PC-3 (cell line): ENCODE data around the gene TRPM8. TPM values are rescaled to one million over a fixed set of nuclear protein-coding genes. Genes with fewer than 3 reads are reported as not detected.

ENCODE experiments used
- ATAC-seq: fragments of 200-7000 bp; cut with Tn5 transposase; 2 replicates; pipeline ENCODE4 v1.9.1; 2020; ENCODE audit warnings: mild to moderate bottlenecking, moderate library complexity
- BruUV-seq: library from RNA; stranded (reverse); fragments of 400-500 nt; replicated peaks from 2 replicates; lab custom pipeline; 2021; lab: Mats Ljungman, UMichigan
- CTCF ChIA-PET: fragments of 300-600 bp; sonication (Branson Sonifier 250); formaldehyde crosslinking; loops from one replicate; lab custom pipeline; 2022; ENCODE audit warnings: antibody characterized with exemption; lab: Charles Lee
- POLR2A ChIA-PET: fragments of 300-600 bp; sonication (Branson Sonifier 250); formaldehyde crosslinking; loops from one replicate; lab custom pipeline; 2022; ENCODE audit warnings: antibody characterized with exemption; ENCODE audit not compliant: unreplicated experiment; lab: Charles Lee
- DNase-seq: peaks from one replicate; pipeline ENCODE4 v3.0.0-alpha.2; 2015
- H2AFZ ChIP-seq: fragments of 300-600 bp; sonication (generic); 2 replicates; pipeline ENCODE4 v1.6.0; 2016; ENCODE audit warnings: antibody characterized with exemption, low read length
- H3F3A ChIP-seq: fragments of 300-600 bp; sonication (generic); one replicate; pipeline ENCODE4 v1.6.0; 2017; ENCODE audit warnings: antibody characterized with exemption, low read length, control low read depth, mild to moderate bottlenecking; ENCODE audit not compliant: unreplicated experiment
- H3K27ac ChIP-seq: fragments of 300-600 bp; sonication (generic); 2 replicates; pipeline ENCODE4 v1.5.1; 2016; ENCODE audit warnings: mild to moderate bottlenecking, low read length
- H3K27me3 ChIP-seq: fragments of 300-600 bp; sonication (generic); 2 replicates; pipeline ENCODE4 v1.6.1; 2016; ENCODE audit warnings: low read length, mixed read lengths
- H3K36me3 ChIP-seq: fragments of 300-600 bp; sonication (generic); 2 replicates; pipeline ENCODE4 v1.6.1; 2016; ENCODE audit warnings: low read depth, mixed run types, low read length, mixed read lengths
- H3K4me1 ChIP-seq: fragments of 300-600 bp; sonication (generic); 2 replicates; pipeline ENCODE4 v1.5.1; 2016; ENCODE audit warnings: low read length; ENCODE audit not compliant: insufficient read depth
- H3K4me2 ChIP-seq: fragments of 300-600 bp; sonication (generic); 2 replicates; pipeline ENCODE4 v1.6.0; 2016; ENCODE audit warnings: low read length
- H3K4me3 ChIP-seq: fragments of 300-600 bp; sonication (generic); 2 replicates; pipeline ENCODE4 v1.5.1; 2016; ENCODE audit warnings: mild to moderate bottlenecking, low read length, mixed read lengths
- H3K79me2 ChIP-seq: fragments of 300-600 bp; sonication (generic); 2 replicates; pipeline ENCODE4 v1.6.1; 2017; ENCODE audit warnings: low read length, mixed read lengths
- H3K9ac ChIP-seq: fragments of 300-600 bp; sonication (generic); 2 replicates; pipeline ENCODE4 v1.6.0; 2016; ENCODE audit warnings: mild to moderate bottlenecking, low read length
- H3K9me2 ChIP-seq: fragments of 300-600 bp; sonication (generic); replicated peaks from 2 replicates; pipeline ENCODE4 v1.6.1; 2016; ENCODE audit warnings: mixed run types, low read length, mixed read lengths
- H3K9me3 ChIP-seq: fragments of 300-600 bp; sonication (generic); 2 replicates; pipeline ENCODE4 v1.6.1; 2016; ENCODE audit warnings: low read length, mixed read lengths
- H4K20me1 ChIP-seq: fragments of 300-600 bp; sonication (generic); 2 replicates; pipeline ENCODE4 v1.6.1; 2016; ENCODE audit warnings: low read length, mixed read lengths
- EZH2 ChIP-seq: fragments of 300-600 bp; sonication (generic); IDR thresholded peaks from one replicate; pipeline ENCODE4 v1.6.1; 2017; ENCODE audit warnings: antibody characterized with exemption, mild to moderate bottlenecking, low read length; ENCODE audit not compliant: unreplicated experiment
- EZH2phosphoT487 ChIP-seq: fragments of 300-600 bp; sonication (generic); IDR thresholded peaks from 2 replicates; pipeline ENCODE4 v1.6.1; 2018; ENCODE audit warnings: mild to moderate bottlenecking, antibody characterized with exemption, low read length, borderline replicate concordance
- intact Hi-C: fragments of 100-400 bp; cut with micrococcal nuclease; formaldehyde crosslinking; loops from 2 replicates; pipeline ENCODE4 v1.9.0; 2023
- total RNA-seq: library from RNA; depleted of rRNA; stranded (reverse); fragments of >200 nt; gene quantifications from 2 replicates; pipeline ENCODE4 v1.2.3, GENCODE V29; 2014
- TF ChIP-seq, protein P1 (sequence below): fragments of 300-600 bp; sonication (generic); conservative IDR thresholded peaks from 2 replicates; pipeline ENCODE4 v1.5.1; 2017; ENCODE audit warnings: antibody characterized with exemption, low read depth, mild to moderate bottlenecking, low read length

TRPM8 gene
- total RNA-seq, 1 experiment from 2014 or later: not detected

- Histone ChIP-seq H3K9me3 (no peaks in the 10 kb centered on the region), H3K79me2 (no peaks in the 10 kb centered on the region), H3K4me3 (no peak overlapping the region), H3K9me2 (no peaks in the 10 kb centered on the region), H2AFZ (no peak overlapping the region), H3F3A (no peaks in the 10 kb centered on the region), H3K9ac (no peak overlapping the region), H3K27ac (no peak overlapping the region), H4K20me1 (no peaks in the 10 kb centered on the region), H3K4me1 (no peaks in the 10 kb centered on the region), H3K36me3 (no peaks in the 10 kb centered on the region), H3K4me2 (no peak overlapping the region), H3K27me3 (no peaks in the 10 kb centered on the region)
- intact Hi-C loops: no loop called here
- ChIA-PET CTCF (no interaction called here), POLR2A (no interaction called here)
- no TSS peak for BruUV-seq
- ATAC-seq (no peak), DNase-seq (no peak)
- TF ChIP-seq EZH2phosphoT487 (no peak), EZH2 (no peak)
- TF ChIP-seq, protein P1, sequence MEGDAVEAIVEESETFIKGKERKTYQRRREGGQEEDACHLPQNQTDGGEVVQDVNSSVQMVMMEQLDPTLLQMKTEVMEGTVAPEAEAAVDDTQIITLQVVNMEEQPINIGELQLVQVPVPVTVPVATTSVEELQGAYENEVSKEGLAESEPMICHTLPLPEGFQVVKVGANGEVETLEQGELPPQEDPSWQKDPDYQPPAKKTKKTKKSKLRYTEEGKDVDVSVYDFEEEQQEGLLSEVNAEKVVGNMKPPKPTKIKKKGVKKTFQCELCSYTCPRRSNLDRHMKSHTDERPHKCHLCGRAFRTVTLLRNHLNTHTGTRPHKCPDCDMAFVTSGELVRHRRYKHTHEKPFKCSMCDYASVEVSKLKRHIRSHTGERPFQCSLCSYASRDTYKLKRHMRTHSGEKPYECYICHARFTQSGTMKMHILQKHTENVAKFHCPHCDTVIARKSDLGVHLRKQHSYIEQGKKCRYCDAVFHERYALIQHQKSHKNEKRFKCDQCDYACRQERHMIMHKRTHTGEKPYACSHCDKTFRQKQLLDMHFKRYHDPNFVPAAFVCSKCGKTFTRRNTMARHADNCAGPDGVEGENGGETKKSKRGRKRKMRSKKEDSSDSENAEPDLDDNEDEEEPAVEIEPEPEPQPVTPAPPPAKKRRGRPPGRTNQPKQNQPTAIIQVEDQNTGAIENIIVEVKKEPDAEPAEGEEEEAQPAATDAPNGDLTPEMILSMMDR: no peak
Measured at GRCh38 chr2:233990261-233990798, 73.2 kb downstream of the TRPM8 start.

DNA sequence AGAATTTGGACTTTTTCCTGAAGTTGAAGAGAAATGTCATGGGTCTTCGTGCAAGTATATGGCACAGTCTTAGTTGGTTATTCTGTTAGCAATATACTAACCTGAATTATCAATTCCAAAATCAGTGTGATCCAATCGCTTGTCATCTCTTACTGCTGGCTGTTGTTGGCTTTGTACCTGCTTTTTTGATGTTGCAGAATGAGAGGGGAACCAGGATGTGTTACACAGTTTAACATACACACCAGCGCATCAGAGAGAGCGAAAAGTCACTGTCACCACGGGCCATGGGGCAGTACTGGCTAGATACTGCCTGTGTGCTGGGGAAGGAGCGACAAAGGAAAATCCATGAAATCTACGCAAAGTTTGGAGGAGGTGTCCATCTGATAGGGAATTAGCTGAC is 74.0 kb downstream of the TRPM8 start:
- POLR2A ChIA-PET: no interaction called here
- intact Hi-C loops: no loop called here

More for the DNA sequence above, 74.0 kb downstream of the TRPM8 start:
- no peaks in the 10 kb centered on the region for H3K4me1 ChIP-seq
- no peaks in the 10 kb centered on the region for H4K20me1 ChIP-seq
- no peak overlapping the region for H3K27ac ChIP-seq
- no TSS peak for BruUV-seq
- H3K9me3 ChIP-seq: no peaks in the 10 kb centered on the region
- TF ChIP-seq EZH2 (no peak), EZH2phosphoT487 (no peak)
- TF ChIP-seq, protein P1: no peak
- H3K27me3 ChIP-seq: no peaks in the 10 kb centered on the region
- H3K9ac ChIP-seq: no peak overlapping the region
- no peak overlapping the region for H3K4me3 ChIP-seq
- no peak for DNase-seq
- CTCF ChIA-PET: no interaction called here
- H3K9me2 ChIP-seq: no peaks in the 10 kb centered on the region
- H2AFZ ChIP-seq: no peak overlapping the region
- no peaks in the 10 kb centered on the region for H3K36me3 ChIP-seq
- no peaks in the 10 kb centered on the region for H3K79me2 ChIP-seq
- H3K4me2 ChIP-seq: no peak overlapping the region
- H3F3A ChIP-seq: no peaks in the 10 kb centered on the region
- ATAC-seq: no peak
